HPDE6-E6E7 (cell line): ENCODE results near the gene LIG1.

Experiments
- DNase-seq: peaks from one replicate; pipeline ENCODE4 v3.0.0; 2011; ENCODE audit warnings: missing footprints; ENCODE audit errors: extremely low spot score

The LIG1 gene

DNA sequence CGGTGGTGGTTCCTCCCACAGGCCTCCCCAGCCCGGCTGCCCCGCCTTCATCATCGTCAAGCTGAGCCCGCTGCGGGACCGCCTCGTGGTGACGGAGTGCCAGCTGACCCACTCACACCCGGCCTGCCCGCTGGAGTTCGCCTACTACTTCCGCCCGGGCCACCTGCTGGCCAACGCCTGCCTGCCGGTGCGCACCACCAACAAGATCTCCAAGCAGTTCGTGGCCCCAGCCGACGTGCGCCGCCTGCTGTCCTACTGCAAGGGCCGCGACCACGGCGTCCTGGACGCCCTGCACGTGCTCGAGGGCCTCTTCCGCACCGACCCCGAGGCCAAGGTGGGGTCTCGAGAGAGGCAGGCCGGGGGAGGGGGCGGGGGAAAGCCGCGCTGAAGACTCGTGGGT is 12.3 kb upstream of the LIG1 start:
- no peak for DNase-seq

DNA sequence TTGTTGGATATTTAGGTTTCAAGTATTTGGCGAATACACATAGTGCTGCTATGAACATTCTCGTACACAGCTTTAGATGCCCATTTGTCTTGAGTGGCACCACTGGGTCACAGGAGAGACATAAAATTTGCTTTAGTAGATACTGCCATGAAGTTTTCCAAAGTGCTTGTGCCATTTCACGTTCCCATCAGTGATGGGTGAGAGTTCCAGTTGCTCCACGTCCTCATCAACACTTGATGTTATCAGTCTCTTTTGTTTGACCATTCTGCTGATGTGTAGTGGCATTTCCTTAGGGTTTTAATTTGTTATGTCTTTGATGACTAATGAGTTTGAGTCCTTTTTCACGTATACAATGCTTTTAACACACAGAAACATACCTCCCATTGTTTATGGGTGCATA is 11.4 kb upstream of the LIG1 start:
- no peak for DNase-seq

- DNase-seq: no peak
These were observed 6.1 kb upstream of the LIG1 start for GRCh38 chr19:48176226-48176625.

DNA sequence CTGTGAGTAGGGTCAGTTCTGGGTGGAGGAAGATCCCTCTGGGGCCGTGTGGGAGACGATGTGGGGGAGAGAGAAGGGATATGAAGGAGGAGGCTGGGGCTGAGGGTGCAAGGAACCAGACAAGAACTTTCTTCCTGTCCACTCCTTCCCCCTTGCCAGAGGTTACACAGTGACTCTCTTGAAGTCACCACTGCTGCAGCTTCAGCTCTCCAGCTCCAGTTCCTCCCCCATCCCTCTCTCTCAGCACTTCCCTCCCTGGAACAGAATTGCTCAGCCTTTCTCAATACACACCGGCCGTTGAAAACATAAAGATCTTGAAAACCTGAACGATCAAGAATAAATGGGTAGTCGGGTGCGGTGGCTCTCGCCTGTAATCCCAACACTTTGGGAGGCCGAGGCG is 5.4 kb upstream of the LIG1 start:
- no peak for DNase-seq

GRCh38 chr19:48174445-48175030 is 4.4 kb upstream of the LIG1 start:
- no peak for DNase-seq

- DNase-seq: no peak
These were observed 1.6 kb upstream of the LIG1 start for GRCh38 chr19:48171710-48172109.

DNA sequence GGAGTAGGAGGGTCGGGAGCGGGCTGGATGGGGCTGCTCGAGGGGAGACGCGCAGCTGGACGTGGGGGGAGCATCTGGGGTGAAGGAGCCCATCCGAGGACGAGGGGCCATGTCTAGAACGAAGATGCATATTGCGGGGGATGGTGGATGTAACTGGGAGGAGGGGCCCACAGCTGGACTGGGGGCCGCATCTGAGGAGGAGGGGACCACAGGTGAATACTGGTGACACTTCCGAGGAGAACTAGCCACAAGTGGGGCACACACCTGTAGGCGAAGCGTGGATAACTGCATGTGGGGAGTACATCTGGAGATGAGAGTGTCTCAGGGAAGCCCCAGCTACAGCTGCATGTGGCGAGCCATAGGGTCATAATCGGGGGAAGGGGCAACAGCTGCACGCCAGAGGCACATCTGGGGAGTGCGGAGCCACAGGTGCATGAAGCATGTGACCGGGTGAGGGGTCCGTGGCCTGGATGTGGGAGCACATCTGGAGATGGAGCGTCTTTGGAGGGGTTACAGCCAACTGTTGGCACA is 738 bp upstream of the LIG1 start:
- DNase-seq: no peak

DNA sequence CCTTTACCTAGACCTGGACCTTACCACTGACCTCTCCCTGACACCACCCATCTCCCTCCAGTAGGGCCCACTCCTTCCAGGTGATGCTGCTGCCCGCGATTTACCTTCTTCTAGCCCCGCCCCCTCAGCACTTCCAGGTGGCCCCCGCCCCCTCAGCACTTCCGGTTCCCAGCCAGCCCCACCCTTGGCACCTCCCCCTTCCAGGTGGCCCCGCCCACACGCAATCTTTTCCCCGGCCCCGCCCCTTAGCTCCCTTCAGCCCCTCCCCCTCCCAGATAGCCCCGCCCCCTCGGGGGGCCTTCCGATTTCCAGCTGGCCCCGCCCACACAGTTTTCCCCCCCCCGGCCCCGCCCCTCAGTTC is 586 bp downstream of the LIG1 start:
- peak; percentile 61 for DNase-seq

GRCh38 chr19:48168689-48169088 is 1.5 kb downstream of the LIG1 start:
- DNase-seq: no peak

- DNase-seq: no peak
These were observed 11.8 kb downstream of the LIG1 start for GRCh38 chr19:48158210-48158790.

DNA sequence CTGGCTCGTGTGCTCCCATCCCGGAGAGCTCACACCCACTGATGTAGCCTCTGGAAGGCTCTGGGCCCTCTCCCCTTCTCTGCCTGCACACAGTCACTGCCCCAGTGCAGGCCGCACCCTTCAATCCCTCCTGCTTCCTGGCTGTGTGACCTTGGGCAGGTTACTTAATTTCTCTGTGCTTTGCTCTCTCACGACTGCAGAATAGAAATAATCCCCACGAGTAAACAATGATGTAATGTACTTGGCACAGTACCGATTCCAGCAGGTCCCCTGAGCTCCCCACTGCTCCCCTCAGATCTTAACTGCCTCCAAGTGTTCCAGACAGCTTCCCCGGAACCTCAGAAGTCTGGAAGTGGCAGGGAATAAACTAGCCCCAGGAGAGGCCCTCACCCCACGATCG is 16.1 kb downstream of the LIG1 start:
- no peak for DNase-seq

DNA sequence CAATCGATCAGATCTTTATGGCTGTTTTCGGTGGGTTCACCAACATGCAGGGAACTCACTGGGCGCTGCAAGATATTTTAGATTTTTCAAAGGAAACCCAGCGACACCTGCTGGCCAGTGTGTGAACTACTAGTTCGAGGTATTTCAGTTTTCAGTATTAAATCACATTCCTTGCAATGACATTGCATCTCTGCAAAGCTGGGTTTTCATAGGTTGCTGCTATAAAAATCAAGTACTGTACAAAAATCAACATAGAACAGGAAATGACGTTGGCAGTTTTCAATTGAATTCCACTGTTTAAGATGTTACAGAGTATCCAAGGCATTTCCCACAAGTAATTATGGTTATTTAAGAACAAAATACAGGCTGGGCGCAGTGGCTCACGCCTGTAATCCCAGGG is 17.6 kb downstream of the LIG1 start:
- DNase-seq: no peak

DNA sequence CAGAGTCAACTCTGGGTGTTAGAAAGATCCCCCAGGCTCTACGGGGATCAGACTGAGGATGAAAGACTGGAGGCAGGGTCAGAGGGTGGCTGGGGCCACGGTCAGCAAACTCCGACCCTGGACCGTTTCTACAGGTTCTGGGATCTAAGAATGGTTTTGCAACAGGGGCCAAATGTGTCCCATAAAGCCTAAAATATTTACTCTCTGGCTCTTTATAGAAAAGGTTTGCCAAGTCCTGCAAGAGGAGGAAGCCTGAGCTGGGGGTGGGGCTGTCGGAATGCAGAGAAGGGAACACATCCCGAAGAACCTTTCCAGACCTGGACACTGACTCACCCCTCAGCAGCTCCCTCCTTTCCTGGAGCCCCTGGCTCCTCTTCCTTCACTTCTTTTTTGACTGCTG is 20.7 kb downstream of the LIG1 start:
- no peak for DNase-seq

DNA sequence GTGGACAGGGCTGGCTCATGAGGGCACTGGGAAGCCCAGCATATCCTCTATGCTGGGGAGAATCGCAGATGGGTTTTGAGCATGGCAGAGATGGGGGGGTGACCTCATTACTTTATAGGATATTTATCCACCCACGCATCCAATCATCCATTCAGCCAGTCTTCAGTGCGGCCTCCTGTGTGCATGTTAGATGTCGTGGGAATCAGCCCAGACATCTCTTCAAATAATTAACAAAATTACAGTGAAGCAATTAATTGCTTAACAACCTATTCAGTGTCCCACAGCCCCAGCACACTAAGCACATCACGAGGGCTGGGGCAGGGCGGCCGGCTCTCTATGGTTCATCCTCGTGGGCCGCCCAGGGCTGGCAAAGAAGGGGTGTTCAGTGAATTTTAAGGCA is 21.6 kb downstream of the LIG1 start:
- DNase-seq: no peak

GRCh38 chr19:48147597-48148175 is 22.5 kb downstream of the LIG1 start:
- no peak for DNase-seq

GRCh38 chr19:48139053-48139452 is 31.1 kb downstream of the LIG1 start:
- no peak for DNase-seq

GRCh38 chr19:48137411-48137810 is 32.7 kb downstream of the LIG1 start:
- DNase-seq: no peak

GRCh38 chr19:48136547-48136946 is 33.6 kb downstream of the LIG1 start:
- no peak for DNase-seq

- DNase-seq: no peak
These were observed 34.7 kb downstream of the LIG1 start for GRCh38 chr19:48135411-48135810.

GRCh38 chr19:48133094-48133493 is 37.0 kb downstream of the LIG1 start:
- no peak for DNase-seq

- DNase-seq: no peak
These were observed 42.6 kb downstream of the LIG1 start for GRCh38 chr19:48127561-48127960.

GRCh38 chr19:48123907-48124651 is 46.1 kb downstream of the LIG1 start:
- peak; percentile 79 for DNase-seq

GRCh38 chr19:48122421-48122820 is 47.7 kb downstream of the LIG1 start:
- DNase-seq: no peak
